CD4-positive, alpha-beta T cell (primary cell): ENCODE measurements around the gene NAV2. TPM values are rescaled to one million over a fixed set of nuclear protein-coding genes. Genes with fewer than 3 reads are reported as not detected.

Source experiments
- ATAC-seq: fragments of 200-7000 bp; cut with Tn5 transposase; one replicate; pipeline ENCODE4 v1.10.0; 2022; ENCODE audit warnings: mild to moderate bottlenecking; ENCODE audit not compliant: poor library complexity
- CTCF ChIA-PET: fragments of 350-600 bp; sonication (Branson Sonifier 250); formaldehyde crosslinking; loops from one replicate; lab custom pipeline; 2021; ENCODE audit warnings: antibody characterized with exemption, inconsistent platforms; lab: Charles Lee
- POLR2A ChIA-PET: fragments of 350-600 bp; sonication (Branson Sonifier 250); formaldehyde crosslinking; loops from one replicate; lab custom pipeline; 2021; ENCODE audit warnings: antibody characterized with exemption, inconsistent platforms; lab: Charles Lee
- DNase-seq, 14 experiments: peaks; one replicate each; pipeline ENCODE4 v3.0.0-alpha.2; 2013 to 2020; ENCODE audit warnings: mixed read lengths in 2 of 14
- H3K27ac ChIP-seq, 2 donors: one replicate each; pipeline versions ENCODE4 v1.5.1 to v1.7.0; 2013; ENCODE audit warnings: low read length in 2 of 2, low read depth in 1 of 2, mild to moderate bottlenecking in 1 of 2
- H3K27me3 ChIP-seq, 2 experiments: 1 replicate in 1 of 2; 2 replicates in 1 of 2; pipeline versions ENCODE4 v1.6.1 to v1.7.0; 2013; ENCODE audit warnings: low read length in 2 of 2, control low read depth in 1 of 2, mild to moderate bottlenecking in 1 of 2, moderate library complexity in 1 of 2; ENCODE audit not compliant: insufficient read depth in 2 of 2, control insufficient read depth in 1 of 2
- H3K36me3 ChIP-seq: one replicate; pipeline ENCODE4 v1.6.1; 2013; ENCODE audit warnings: low read length, control low read depth; ENCODE audit not compliant: insufficient read depth
- H3K4me1 ChIP-seq: one replicate; pipeline ENCODE4 v1.6.1; 2013; ENCODE audit warnings: low read length, control low read depth; ENCODE audit not compliant: insufficient read depth
- H3K4me3 ChIP-seq: one replicate; pipeline ENCODE4 v1.5.1; 2013; ENCODE audit warnings: mild to moderate bottlenecking, low read length, moderate library complexity
- H3K9me3 ChIP-seq, 2 experiments: 1 replicate in 1 of 2; 2 replicates in 1 of 2; pipeline versions ENCODE4 v1.6.1 to v1.7.0; 2013; ENCODE audit warnings: low read length in 2 of 2, mild to moderate bottlenecking in 2 of 2, control low read depth in 1 of 2, moderate library complexity in 1 of 2; ENCODE audit not compliant: control insufficient read depth in 1 of 2, insufficient read depth in 1 of 2
- H3K27ac Mint-ChIP-seq: one replicate; pipeline ENCODE4 v1.8.0; 2020; ENCODE audit warnings: mixed read lengths
- H3K27me3 Mint-ChIP-seq: one replicate; pipeline ENCODE4 v1.8.0; 2021; ENCODE audit warnings: mixed read lengths
- H3K36me3 Mint-ChIP-seq: one replicate; pipeline ENCODE4 v1.8.0; 2021; ENCODE audit warnings: low read depth, mixed read lengths
- H3K4me1 Mint-ChIP-seq: one replicate; pipeline ENCODE4 v1.8.0; 2021; ENCODE audit warnings: low read depth, mixed read lengths
- H3K4me3 Mint-ChIP-seq: one replicate; pipeline ENCODE4 v1.8.0; 2020; ENCODE audit warnings: mild to moderate bottlenecking, mixed read lengths
- H3K9me3 Mint-ChIP-seq: one replicate; pipeline ENCODE4 v1.8.0; 2020; ENCODE audit warnings: mixed read lengths
- intact Hi-C, 2 experiments: fragments of 100-400 bp; cut with DNase I in 1 of 2; cut with micrococcal nuclease in 1 of 2; formaldehyde crosslinking; loops; one replicate each; pipeline versions ENCODE4 v1.15.1 to v1.9.0; 2023 to 2025; cut with DNase I, micrococcal nuclease
- total RNA-seq, 174 experiments: library from RNA in 2 of 174; stranded (reverse) in 2 of 174; gene quantifications; one replicate each; pipeline ENCODE4 v1.2.3 and lab custom pipeline; 2021 to 2026
- TF ChIP-seq, protein P1 (sequence below): fragments of 200-600 bp; IDR thresholded peaks from one replicate; pipeline ENCODE4 v1.8.0; 2022; ENCODE audit warnings: antibody characterized with exemption, mild to moderate bottlenecking

Gene NAV2
- total RNA-seq, 2 experiments from 2014 or later, result 0.55 to 0.64 TPM

DNA sequence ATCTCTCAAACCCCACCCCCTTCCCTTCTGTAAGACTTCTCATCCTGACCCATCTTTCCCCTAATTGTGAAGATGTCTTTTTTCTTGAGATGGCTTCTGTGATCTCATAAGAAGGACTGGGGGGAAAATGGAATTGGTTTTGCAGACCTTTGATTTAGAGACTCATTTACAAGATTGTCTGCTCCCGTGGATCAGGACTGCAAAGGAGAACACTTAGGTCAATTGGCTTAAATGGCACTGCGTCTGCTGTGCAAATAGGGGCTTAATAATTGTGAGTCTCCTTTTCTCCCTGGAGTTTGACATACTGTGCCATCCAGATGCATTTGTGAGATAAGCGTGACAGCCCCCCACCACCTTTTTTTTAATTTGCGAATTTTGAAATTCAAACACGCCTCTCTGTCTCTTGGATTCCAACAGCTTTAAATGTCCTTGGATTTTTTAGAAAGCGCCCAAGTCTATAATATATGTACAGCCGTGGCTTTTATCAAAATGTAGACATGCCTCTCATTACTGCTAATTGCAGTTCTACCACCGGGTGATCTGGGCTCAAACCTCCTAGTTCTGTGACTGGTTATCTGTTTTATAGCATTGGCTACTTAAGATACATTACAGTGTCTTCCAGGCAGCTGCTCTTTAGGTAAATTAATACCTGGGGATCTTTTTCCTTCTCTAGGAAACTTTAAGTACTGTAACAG lies 297.7 kb downstream of the NAV2 start:
- DNase-seq (no peak), ATAC-seq (no peak)
- Mint-ChIP-seq H3K4me3 (no peak overlapping the region), H3K4me1 (no peaks in the 10 kb centered on the region), H3K36me3 (no peaks in the 10 kb centered on the region), H3K27me3 (peaks cover 20% of the 10 kb centered on the region), H3K9me3 (no peaks in the 10 kb centered on the region), H3K27ac (no peak overlapping the region)
- ChIA-PET CTCF (no interaction called here), POLR2A (interaction anchor here (0.6 kb wide), 2 partner anchors 36 to 58 kb away, joined by 3 to 5 read pairs; no protein-coding TSS in a partner anchor)
- Histone ChIP-seq H3K9me3 (no peaks in the 10 kb centered on the region), H3K4me3 (no peak overlapping the region), H3K27ac (no peak overlapping the region), H3K4me1 (no peaks in the 10 kb centered on the region), H3K27me3 (peaks cover 0 to 3% of the 10 kb centered on the region in 2 experiments), H3K36me3 (no peaks in the 10 kb centered on the region)
- intact Hi-C loops, result no loop called here
- TF ChIP-seq, protein P1, sequence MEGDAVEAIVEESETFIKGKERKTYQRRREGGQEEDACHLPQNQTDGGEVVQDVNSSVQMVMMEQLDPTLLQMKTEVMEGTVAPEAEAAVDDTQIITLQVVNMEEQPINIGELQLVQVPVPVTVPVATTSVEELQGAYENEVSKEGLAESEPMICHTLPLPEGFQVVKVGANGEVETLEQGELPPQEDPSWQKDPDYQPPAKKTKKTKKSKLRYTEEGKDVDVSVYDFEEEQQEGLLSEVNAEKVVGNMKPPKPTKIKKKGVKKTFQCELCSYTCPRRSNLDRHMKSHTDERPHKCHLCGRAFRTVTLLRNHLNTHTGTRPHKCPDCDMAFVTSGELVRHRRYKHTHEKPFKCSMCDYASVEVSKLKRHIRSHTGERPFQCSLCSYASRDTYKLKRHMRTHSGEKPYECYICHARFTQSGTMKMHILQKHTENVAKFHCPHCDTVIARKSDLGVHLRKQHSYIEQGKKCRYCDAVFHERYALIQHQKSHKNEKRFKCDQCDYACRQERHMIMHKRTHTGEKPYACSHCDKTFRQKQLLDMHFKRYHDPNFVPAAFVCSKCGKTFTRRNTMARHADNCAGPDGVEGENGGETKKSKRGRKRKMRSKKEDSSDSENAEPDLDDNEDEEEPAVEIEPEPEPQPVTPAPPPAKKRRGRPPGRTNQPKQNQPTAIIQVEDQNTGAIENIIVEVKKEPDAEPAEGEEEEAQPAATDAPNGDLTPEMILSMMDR, result no peak

DNA sequence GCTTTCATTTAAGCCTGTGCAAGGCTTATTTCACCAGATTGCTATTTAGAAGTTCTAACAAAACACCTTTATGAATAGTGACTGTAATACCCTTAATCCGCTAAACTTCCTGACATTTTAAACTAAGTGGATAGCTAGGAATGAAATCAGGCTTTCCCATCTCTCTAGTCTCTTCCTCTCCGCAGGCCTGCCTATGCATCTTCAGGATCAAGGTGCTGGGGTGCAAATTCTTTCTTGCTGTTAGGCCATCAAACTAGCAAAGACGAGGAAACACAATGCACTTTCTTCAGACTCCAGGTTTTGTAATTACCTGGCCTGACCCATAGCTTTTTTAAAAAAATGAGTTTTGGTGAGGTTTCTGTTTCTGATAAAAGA lies 298.2 kb downstream of the NAV2 start:
- Histone ChIP-seq H3K4me3 (no peak overlapping the region), H3K36me3 (no peaks in the 10 kb centered on the region), H3K27ac (no peak overlapping the region), H3K27me3 (peaks cover 0 to 3% of the 10 kb centered on the region in 2 experiments), H3K4me1 (no peaks in the 10 kb centered on the region), H3K9me3 (no peaks in the 10 kb centered on the region)
- H3K27ac Mint-ChIP-seq, result no peak overlapping the region
- no peaks in the 10 kb centered on the region for H3K36me3 Mint-ChIP-seq
- H3K9me3 Mint-ChIP-seq, result no peaks in the 10 kb centered on the region
- no peak overlapping the region for H3K4me3 Mint-ChIP-seq
- POLR2A ChIA-PET, result interaction anchor here (0.6 kb wide), 2 partner anchors 36 to 59 kb away, joined by 3 to 5 read pairs; no protein-coding TSS in a partner anchor
- ATAC-seq, result no peak
- no peaks in the 10 kb centered on the region for H3K4me1 Mint-ChIP-seq
- H3K27me3 Mint-ChIP-seq, result peaks cover 20% of the 10 kb centered on the region
- intact Hi-C loops, result no loop called here
- DNase-seq, result no peak
- TF ChIP-seq, protein P1, result no peak
- CTCF ChIA-PET, result no interaction called here

GRCh38 chr11:20011307-20011951 lies 298.8 kb downstream of the NAV2 start:
- Mint-ChIP-seq H3K27me3 (peaks cover 20% of the 10 kb centered on the region), H3K4me1 (no peaks in the 10 kb centered on the region), H3K4me3 (no peak overlapping the region), H3K36me3 (no peaks in the 10 kb centered on the region), H3K27ac (no peak overlapping the region), H3K9me3 (no peaks in the 10 kb centered on the region)
- H3K27ac ChIP-seq, result no peak overlapping the region
- intact Hi-C loops, result no loop called here
- POLR2A ChIA-PET, result interaction anchor here (0.6 kb wide), 2 partner anchors 35 to 60 kb away, joined by 3 to 5 read pairs; no protein-coding TSS in a partner anchor
- no peaks in the 10 kb centered on the region for H3K36me3 ChIP-seq
- H3K4me3 ChIP-seq, result no peak overlapping the region
- ATAC-seq (no peak), DNase-seq (no peak)
- H3K4me1 ChIP-seq, result no peaks in the 10 kb centered on the region
- H3K9me3 ChIP-seq, result no peaks in the 10 kb centered on the region
- TF ChIP-seq, protein P1, result no peak
- peaks cover 0 to 3% of the 10 kb centered on the region in 2 experiments for H3K27me3 ChIP-seq
- CTCF ChIA-PET, result no interaction called here
